Spleen (tissue), 11 donors: ENCODE measurements around the gene EPHB2. TPM values are rescaled to one million over a fixed set of nuclear protein-coding genes. Genes with fewer than 3 reads are reported as not detected.

Experiments used
- DNase-seq: peaks from one replicate; pipeline ENCODE4 v3.0.0-alpha.2; 2020
- H3K27ac ChIP-seq, 8 donors: fragments of 200-600 bp; sonication (generic) in 7 of 8; 1 replicate in 4 of 8; 2 replicates in 4 of 8; pipeline versions ENCODE4 v1.5.0 to v1.8.0; 2016 to 2021; ENCODE audit warnings: inconsistent platforms in 4 of 8, mild to moderate bottlenecking in 4 of 8, moderate library complexity in 1 of 8
- H3K27me3 ChIP-seq, 7 donors: fragments of 200-600 bp; sonication (generic) in 6 of 7; replicated peaks in 1 of 7; 1 replicate in 4 of 7; 2 replicates in 3 of 7; pipeline versions ENCODE4 v1.5.0 to v1.8.0; 2016 to 2021; ENCODE audit warnings: inconsistent platforms in 3 of 7, mild to moderate bottlenecking in 1 of 7
- H3K36me3 ChIP-seq, 6 donors: fragments of 200-600 bp; sonication (generic) in 5 of 6; 1 replicate in 4 of 6; 2 replicates in 2 of 6; pipeline versions ENCODE4 v1.5.0 to v1.8.0; 2016 to 2021; ENCODE audit warnings: inconsistent platforms in 2 of 6
- H3K4me1 ChIP-seq, 6 donors: fragments of 200-600 bp; sonication (generic) in 5 of 6; 1 replicate in 3 of 6; 2 replicates in 3 of 6; pipeline versions ENCODE4 v1.5.0 to v1.8.0; 2016 to 2021; ENCODE audit warnings: inconsistent platforms in 3 of 6
- H3K4me3 ChIP-seq, 8 donors: fragments of 200-600 bp; sonication (generic) in 7 of 8; 1 replicate in 4 of 8; 2 replicates in 4 of 8; pipeline versions ENCODE4 v1.5.0 to v1.8.0; 2016 to 2021; ENCODE audit warnings: inconsistent platforms in 4 of 8, mild to moderate bottlenecking in 4 of 8, moderate library complexity in 2 of 8
- H3K9me3 ChIP-seq, 8 donors: fragments of 200-600 bp; sonication (generic) in 7 of 8; 1 replicate in 4 of 8; 2 replicates in 4 of 8; pipeline versions ENCODE4 v1.5.0 to v1.8.0; 2016 to 2021; ENCODE audit warnings: inconsistent platforms in 4 of 8
- CTCF ChIP-seq, 11 experiments: fragments of 200-600 bp in 7 of 11; fragments of 450-650 bp in 4 of 11; sonication (generic) in 4 of 11; IDR thresholded peaks in 8 of 11; conservative IDR thresholded peaks in 3 of 11; 1 replicate in 7 of 11; 2 replicates in 4 of 11; pipeline versions ENCODE4 v1.4.0 to v1.8.0; 2016 to 2021; ENCODE audit warnings: antibody characterized with exemption in 11 of 11, inconsistent platforms in 4 of 11, mild to moderate bottlenecking in 1 of 11
- POLR2A ChIP-seq, 3 donors: fragments of 450-650 bp; IDR thresholded peaks; one replicate each; pipeline ENCODE4 v1.5.1; 2017; ENCODE audit warnings: antibody characterized with exemption in 3 of 3, mild to moderate bottlenecking in 1 of 3
- POLR2AphosphoS5 ChIP-seq, 3 donors: sonication (generic); formaldehyde crosslinking; IDR thresholded peaks; one replicate each; pipeline ENCODE4 v1.5.1; 2017; ENCODE audit warnings: antibody characterized with exemption in 3 of 3
- WGBS, 5 donors: extraction: QIAGEN DNeasy Blood & Tissue Kit in 3 of 5; methylation state at CpG; one replicate each; pipeline versions ENCODE4 v1.1.5 to v1.1.7; 2013 to 2018; 5-methylcytosine and 5-hydroxymethylcytosine counted together
- intact Hi-C: fragments of 100-400 bp; cut with DNase I; formaldehyde crosslinking; loops from one replicate; pipeline ENCODE4 v1.15.0; 2023; ENCODE audit warnings: low total_unique reads
- polyA plus RNA-seq, 3 donors: library from polyadenylated mRNA; stranded (reverse); fragments of 200-250 nt; gene quantifications; one replicate each; pipeline ENCODE4 v1.2.1, GENCODE V29; 2013
- total RNA-seq, 7 donors: library from RNA; depleted of rRNA in 3 of 7; stranded (reverse); fragments of >200 nt in 3 of 7; fragmentation: NEBNext Ultra II Directional in 4 of 7; extraction: Animal tissue kit (Norgen Biotek cat#: 25700) in 4 of 7; gene quantifications; one replicate each; pipeline versions ENCODE4 v1.1.0 to v1.2.1, GENCODE V29; 2016 to 2021
- donor health status: healthy with polysubstance abuse.
- donor health status: DM: no; HTN: no; CAD: no; lungs with moderate emphysema.
- donor health status: DM: no; HTN: no; CAD: no.
- donor health status: Bipolar disorder and iron deficiency.
- donor health status: healthy.
- donor health status: DM: no; HTN: no; CAD: no.
- donor health status: DM: yes; HTN: yes; CAD: no.

The EPHB2 gene
- total and polyA plus RNA-seq, 10 donors: 0.67 to 9.3 (median 6.3) TPM

GRCh38 chr1:22930240-22930912, 219.7 kb downstream of the EPHB2 start:
- intact Hi-C loops: loop anchor here (10.0 kb wide), 2 partner anchors 226 to 266 kb away; no protein-coding TSS in a partner anchor
- TF ChIP-seq POLR2AphosphoS5 (IDR thresholded peaks at IDR 0.05) (no peak), CTCF (IDR thresholded peaks at IDR 0.05 in 8 of 11, conservative IDR thresholded peaks at IDR 0.05 in 3 of 11) (peak; percentile 36 to 74 (median 63))
- peaks cover 0 to 2% (median 0%) of the 10 kb centered on the region in 8 donors for H3K9me3 ChIP-seq
- no peaks in the 10 kb centered on the region for H3K36me3 ChIP-seq
- H3K27ac ChIP-seq: no peak overlapping the region
- H3K4me3 ChIP-seq: no peak overlapping the region
- H3K4me1 ChIP-seq: no peaks in the 10 kb centered on the region
- WGBS, 5 donors: 34 to 46% (median 39%) methylated on average over 11 of the region's 11 CpGs
- DNase-seq: peak; percentile 57
- H3K27me3 ChIP-seq: peaks cover 0 to 6% (median 0%) of the 10 kb centered on the region in 7 donors

GRCh38 chr1:22932803-22933470, 222.3 kb downstream of the EPHB2 start:
- no peak overlapping the region for H3K27ac ChIP-seq
- DNase-seq: peak; percentile 34
- H3K4me1 ChIP-seq: no peaks in the 10 kb centered on the region
- intact Hi-C loops: loop anchor here (10.0 kb wide), 2 partner anchors 228 to 268 kb away; no protein-coding TSS in a partner anchor
- no peaks in the 10 kb centered on the region for H3K27me3 ChIP-seq
- WGBS, 5 donors: 41 to 62% (median 58%) methylated on average over 4 of the region's 4 CpGs
- H3K36me3 ChIP-seq: no peaks in the 10 kb centered on the region
- TF ChIP-seq POLR2A (IDR thresholded peaks at IDR 0.05): no peak
- no peak for TF ChIP-seq POLR2AphosphoS5 (IDR thresholded peaks at IDR 0.05)
- no peak for TF ChIP-seq CTCF (IDR thresholded peaks at IDR 0.05 in 8 of 11, conservative IDR thresholded peaks at IDR 0.05 in 3 of 11)
- H3K4me3 ChIP-seq: no peak overlapping the region
- peaks cover 0 to 5% (median 0%) of the 10 kb centered on the region in 8 donors for H3K9me3 ChIP-seq

- H3K36me3 ChIP-seq: no peaks in the 10 kb centered on the region
- TF ChIP-seq POLR2A (IDR thresholded peaks at IDR 0.05): no peak
- intact Hi-C loops: loop anchor here (10.0 kb wide), 2 partner anchors 231 to 271 kb away; no protein-coding TSS in a partner anchor
- WGBS, 5 donors: 93 to 100% (median 96%) methylated on average over 3 of the region's 3 CpGs
- H3K27ac ChIP-seq: no peak overlapping the region
- no peaks in the 10 kb centered on the region for H3K4me1 ChIP-seq
- H3K9me3 ChIP-seq: peaks cover 1 to 16% (median 10%) of the 10 kb centered on the region in 8 donors
- DNase-seq: peak; percentile 25
- H3K4me3 ChIP-seq: no peak overlapping the region
- H3K27me3 ChIP-seq: no peaks in the 10 kb centered on the region
Measured at GRCh38 chr1:22935433-22935832, 224.8 kb downstream of the EPHB2 start.

DNA sequence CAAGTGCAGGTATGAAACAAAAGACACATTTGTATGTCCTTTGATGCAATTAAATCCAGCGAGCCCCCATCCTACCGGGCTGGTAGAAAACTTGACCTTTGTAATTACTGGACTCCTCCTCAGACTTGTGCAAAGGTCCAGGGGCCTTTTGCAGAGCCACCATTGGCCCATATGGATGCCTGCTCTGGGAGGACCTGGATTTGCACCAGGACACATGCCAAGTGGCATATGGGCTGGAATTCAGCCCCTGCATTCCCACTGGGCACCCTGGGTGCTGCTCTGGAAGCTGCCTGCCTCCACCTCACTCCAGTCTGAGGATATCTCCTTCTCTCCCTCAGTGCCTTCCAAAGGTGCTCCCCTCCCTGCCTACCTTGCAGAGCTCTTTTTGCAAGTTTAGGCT, 226.0 kb downstream of the EPHB2 start:
- H3K27me3 ChIP-seq: peaks cover 0 to 3% (median 0%) of the 10 kb centered on the region in 7 donors
- peaks cover 3 to 28% (median 22%) of the 10 kb centered on the region in 8 donors for H3K9me3 ChIP-seq
- intact Hi-C loops: loop anchor here (10.0 kb wide), 2 partner anchors 232 to 272 kb away; no protein-coding TSS in a partner anchor
- H3K27ac ChIP-seq: no peak overlapping the region
- TF ChIP-seq CTCF (IDR thresholded peaks at IDR 0.05 in 8 of 11, conservative IDR thresholded peaks at IDR 0.05 in 3 of 11) (no peak), POLR2A (IDR thresholded peaks at IDR 0.05) (no peak), POLR2AphosphoS5 (IDR thresholded peaks at IDR 0.05) (no peak)
- peak; percentile 32 for DNase-seq
- H3K4me3 ChIP-seq: no peak overlapping the region
- WGBS, 5 donors: 42 to 93% (median 90%) methylated on average over 2 of the region's 2 CpGs
- no peaks in the 10 kb centered on the region for H3K4me1 ChIP-seq
- no peaks in the 10 kb centered on the region for H3K36me3 ChIP-seq
